ENCODE data around the gene NBEAL1.
"Not testable (repeated sequence)": the region's sequence is repeated elsewhere in the genome, so short reads cannot be mapped to it uniquely, and the experiment has no call there.

NBEAL1 gene

DNA sequence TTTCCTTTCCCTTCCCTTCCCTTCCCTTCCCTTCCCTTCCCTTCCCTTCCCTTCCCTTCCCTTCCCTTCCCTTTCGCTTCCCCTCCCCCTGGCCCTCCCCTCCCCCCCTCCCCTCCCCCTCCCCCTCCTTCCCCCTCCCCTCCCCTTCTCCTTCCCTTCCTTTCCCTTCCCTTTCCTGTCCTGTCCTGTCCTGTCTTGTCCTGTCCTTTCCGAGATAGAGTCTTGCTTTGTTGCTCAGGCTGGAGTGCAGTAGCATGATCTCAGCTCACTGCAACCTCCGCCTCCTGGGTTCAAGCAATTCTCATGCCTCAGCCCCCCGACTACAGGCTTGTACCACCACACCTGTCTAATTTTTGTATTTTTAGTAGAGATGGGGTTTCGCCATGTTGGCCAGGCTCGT, 24.5 kb downstream of the NBEAL1 start:
- DNase-seq (ENCODE audit: low spot score) = not testable (repeated sequence)

DNA sequence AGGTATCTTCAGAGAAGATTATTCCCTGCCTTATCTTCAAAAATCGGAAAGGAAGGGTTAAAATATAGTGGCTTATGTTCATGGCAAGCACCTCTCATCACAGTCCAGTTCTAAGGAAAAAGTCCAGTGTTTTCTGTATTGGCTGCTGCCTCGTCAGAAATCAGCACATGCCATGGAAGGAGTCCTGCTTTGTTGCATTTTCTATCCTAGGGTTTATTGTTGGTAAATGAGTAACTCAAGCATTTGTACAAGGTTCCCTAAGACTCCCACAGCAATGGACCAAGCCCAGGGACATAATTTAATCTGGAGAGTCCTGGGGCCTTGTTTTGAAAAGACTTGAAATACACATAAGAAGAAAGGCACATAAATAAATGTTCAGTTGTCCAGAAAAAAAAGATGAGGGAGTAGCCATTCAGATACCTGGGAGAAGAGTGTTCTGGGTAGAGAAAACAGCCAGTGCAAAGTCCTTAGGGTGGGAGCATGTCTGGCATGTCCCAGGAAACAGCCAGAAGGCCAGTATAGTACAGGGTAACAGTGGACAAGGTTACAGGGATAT, 26.4 kb downstream of the NBEAL1 start:
- no peak for DNase-seq (ENCODE audit: low spot score)

DNA sequence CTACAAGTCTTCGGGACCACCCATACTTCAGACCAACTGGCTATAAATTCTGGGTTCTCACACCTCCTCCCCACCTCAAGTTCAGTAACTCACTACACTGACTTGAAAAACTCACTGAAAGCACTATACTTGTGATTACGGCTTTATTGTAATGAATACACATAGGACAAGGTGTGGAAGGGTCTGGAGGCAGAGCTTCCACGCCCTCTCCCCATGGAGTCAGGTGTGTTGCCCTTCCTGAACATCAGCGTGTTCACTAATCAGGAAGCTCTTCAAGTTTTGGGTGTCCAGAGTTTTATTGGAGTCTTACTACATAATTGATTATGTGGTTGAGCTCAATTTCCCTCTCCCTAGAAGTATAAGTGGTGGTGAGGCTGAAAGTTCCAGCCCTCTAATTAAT, 27.5 kb downstream of the NBEAL1 start:
- no peak for DNase-seq (ENCODE audit: low spot score)

DNA sequence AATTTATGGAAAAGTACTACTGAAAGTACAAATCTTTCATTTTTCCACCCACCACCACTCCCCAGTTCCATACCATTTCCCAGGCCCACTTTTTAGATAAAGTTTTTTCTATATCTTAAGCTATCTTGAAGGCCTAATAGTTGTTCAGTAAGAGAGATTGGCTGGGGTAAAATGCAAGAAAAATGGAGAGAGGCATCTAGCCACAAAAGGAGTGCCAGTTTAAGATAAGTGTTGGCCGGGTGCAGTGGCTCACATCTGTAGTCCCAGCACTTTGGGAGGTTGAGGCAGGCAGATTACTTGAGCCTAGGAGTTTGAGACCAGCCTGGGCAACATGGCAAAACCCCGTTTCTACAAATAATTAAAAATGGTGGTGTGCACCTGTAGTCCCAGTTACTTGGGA, 28.6 kb downstream of the NBEAL1 start:
- DNase-seq (ENCODE audit: low spot score) = no peak

DNA sequence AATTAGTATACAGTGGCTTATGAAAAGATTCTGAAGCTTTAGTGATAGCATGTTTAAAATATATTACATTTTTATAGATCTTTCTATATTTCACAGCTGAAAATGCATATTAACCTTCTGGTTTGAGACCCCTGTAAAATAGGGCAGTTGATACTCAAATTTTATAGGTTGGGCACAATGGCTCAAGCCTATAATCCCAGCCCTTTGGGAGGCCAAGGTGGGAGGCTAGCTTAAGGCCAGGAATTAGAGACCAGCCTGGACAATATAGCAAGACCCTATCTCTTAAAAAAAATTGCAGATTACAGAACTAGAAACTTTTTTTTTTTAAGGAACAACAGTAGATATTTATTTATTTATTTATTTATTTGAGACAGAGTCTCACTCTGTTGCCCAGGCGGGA, 31.2 kb downstream of the NBEAL1 start:
- DNase-seq (ENCODE audit: low spot score) = no peak

DNA sequence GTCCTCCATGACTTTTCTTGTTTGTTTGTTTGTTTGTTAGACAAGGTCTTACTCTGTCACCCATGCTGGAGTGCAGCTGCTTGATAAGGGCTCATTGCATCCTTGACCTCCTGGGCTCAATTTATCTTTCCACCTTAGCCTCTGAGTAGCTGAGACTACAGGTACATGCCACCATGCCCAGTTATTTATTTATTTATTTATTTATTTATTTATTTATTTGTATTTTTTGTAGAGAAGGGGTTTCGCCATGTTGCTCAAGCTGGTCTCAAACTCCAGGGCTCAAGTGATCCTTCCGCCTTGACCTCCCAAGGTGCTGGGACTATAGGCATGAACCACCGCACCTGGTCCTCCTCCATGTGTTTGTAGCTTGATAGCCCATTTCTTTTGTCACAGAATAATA, 37.9 kb downstream of the NBEAL1 start:
- DNase-seq (ENCODE audit: low spot score) = no peak

DNA sequence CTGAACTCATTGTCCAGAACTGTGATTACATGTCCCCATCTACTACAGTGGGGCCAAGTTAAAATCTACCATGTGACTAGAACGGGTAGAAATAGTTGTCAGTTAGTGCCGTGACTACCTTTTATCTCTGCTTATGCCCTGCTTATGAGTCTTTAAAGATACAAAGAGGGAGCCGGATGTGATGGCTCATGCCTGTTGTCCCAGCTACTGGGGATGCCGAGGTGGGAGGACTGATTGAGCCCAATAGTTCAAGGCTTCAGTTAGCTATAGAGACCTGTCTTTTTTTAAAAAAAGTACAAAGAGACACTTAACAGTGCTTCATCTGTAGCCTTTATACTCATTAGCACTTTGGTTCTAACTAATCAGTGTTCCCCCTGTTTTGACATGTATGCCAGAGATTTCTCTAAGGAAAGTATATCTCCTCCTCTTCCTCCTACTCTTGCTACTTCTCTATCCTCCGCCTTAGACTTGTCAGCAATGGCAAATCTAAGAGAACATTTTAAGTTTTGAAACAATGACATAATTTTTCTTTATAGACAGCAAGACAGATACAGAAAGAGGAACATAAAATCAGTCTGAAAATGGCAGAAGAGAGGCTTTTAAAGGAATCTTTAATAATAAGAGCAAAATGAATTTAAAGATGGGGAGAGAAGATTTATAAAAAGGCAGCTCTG, 45.0 kb downstream of the NBEAL1 start:
- DNase-seq (ENCODE audit: low spot score) = no peak

DNA sequence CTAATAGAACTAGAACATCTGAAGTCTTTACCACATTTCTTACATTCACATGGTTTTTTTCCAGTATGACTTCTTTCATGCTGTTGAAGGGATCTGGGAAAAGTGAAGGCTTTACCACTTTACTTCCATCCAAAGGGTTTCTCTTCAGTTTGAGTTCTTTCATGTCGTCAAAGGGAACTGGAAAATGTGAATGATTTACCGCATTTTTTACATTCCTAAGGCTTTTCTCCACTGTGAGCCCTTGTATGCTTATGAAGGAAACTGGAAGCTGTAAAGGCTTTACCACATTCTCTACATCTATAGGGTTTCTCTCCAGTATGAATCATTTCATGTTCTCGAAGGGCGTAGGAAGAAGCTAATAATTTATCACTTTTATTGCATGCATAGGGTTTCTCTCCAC, 46.7 kb downstream of the NBEAL1 start:
- DNase-seq (ENCODE audit: low spot score) = no peak

DNA sequence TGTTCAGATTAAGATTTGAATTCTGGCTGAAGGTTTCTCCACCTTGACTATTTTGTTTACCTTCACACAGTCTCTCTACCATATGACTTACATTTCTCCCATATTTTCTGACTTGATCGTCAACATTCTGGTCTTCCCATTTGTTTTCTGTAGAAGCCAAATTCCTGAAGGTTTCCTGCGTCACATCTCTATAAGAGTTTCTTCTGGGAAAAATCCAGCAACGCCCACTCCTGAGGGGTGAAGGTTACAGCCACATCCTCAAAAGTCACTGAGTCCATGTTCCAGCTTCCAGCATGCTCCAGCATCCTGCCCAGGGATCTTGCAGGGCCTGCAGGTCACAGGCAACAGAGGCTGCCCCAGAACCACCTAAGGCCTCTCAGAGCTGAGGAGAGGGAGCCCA, 47.5 kb downstream of the NBEAL1 start:
- DNase-seq (ENCODE audit: low spot score) = no peak

DNA sequence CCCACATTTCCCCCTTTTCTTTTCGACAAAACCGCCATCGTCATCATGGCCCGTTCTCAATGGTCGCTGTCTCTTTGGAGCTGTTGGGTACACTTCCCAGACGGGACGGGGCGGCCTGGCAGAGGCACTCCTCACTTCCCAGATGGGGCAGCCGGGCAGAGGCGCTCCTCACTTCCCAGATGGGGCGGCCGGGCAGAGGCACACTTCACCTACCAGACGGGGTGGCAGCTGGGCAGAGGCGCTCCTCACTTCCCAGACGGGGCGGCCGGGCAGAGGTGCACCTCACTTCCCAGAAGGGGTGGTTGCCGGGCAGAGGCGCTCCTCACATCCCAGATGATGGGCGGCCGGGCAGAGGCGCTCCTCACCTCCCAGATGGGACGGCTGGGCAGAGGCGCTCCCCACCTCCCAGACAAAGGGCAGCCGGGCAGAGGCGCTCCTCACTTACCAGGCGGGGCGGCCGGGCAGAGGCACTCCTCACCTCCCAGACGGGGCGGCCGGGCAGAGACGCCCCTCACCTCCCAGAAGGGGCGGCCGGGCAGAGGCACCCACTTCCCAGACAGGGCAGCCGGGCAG, 51.9 kb downstream of the NBEAL1 start:
- not testable (repeated sequence) for DNase-seq (ENCODE audit: low spot score)

DNA sequence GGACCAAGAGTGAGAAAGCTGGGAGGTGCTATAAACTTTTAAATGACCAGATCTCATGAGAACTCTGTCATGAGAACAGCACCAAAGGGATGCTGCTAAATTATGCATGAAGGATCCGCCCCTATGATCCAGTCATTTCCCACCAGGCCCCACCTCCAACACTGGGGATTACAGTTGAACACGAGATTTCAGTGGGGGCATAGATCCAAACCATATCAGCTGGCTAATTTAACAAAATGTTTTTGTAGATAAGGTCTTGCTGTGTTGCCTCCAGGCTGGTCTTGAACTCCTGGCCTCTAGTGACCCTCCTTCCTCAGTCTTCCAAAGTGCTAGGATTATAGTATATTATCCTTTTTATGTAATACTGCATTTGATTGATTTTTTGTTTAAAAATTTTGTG, 56.0 kb downstream of the NBEAL1 start:
- DNase-seq (ENCODE audit: low spot score) = no peak

DNA sequence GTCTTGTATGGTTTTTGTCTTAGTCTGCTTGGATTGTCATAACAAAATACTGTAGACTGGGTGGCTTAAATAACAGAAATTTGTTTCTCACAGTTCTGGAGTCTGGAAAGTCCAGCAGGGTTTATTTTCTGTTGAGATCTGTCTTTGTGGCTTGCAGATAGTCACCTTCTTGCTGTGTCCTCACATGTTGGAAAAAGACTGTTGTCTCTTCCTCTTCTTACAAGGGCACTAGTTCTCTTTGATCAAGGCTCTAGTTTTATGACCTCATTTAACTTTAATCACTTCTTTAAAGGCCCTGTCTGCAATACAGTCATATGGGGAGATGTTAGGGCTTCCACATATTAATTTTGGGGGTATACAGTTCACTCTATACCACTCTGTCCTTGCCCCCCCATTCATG, 56.5 kb downstream of the NBEAL1 start:
- no peak for DNase-seq (ENCODE audit: low spot score)

DNA sequence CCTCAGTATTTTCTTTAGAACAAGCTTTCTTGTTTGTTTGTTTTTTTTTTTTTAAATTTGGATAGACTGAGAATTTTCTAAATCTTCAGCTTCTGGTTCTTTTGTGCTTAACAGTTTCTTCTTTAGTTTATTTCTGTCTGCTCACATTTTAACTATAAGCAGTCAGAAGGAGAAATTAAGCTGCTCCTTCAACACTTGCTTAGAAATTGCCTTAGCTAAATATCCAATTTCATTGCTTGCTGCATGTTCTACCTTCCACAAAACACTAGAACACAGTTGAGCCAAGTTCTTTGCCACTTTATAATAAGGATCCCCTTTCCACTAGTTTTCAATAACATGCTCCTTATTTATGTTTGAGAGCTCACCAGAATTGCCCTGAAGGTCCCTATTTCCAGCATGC, 57.7 kb downstream of the NBEAL1 start:
- DNase-seq (ENCODE audit: low spot score) = no peak

DNA sequence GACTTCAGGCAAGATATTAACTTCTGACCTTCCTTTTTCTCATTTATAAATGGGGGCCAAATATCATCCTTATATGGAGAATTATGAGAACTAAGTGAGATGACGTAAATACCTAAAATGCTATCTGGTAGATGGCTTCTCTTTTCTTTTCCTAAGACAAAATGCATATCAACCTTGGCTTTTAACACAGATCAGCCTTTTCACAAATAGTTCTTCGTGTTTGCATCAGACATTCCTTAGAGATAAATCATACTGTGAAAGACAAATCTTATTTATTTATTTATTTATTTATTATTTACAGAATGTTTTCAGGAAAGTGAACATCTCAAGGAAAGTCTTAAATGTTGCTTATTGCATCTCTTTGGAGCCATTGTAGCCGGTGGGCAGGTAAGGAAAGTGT, 62.8 kb downstream of the NBEAL1 start:
- DNase-seq (ENCODE audit: low spot score) = no peak

DNA sequence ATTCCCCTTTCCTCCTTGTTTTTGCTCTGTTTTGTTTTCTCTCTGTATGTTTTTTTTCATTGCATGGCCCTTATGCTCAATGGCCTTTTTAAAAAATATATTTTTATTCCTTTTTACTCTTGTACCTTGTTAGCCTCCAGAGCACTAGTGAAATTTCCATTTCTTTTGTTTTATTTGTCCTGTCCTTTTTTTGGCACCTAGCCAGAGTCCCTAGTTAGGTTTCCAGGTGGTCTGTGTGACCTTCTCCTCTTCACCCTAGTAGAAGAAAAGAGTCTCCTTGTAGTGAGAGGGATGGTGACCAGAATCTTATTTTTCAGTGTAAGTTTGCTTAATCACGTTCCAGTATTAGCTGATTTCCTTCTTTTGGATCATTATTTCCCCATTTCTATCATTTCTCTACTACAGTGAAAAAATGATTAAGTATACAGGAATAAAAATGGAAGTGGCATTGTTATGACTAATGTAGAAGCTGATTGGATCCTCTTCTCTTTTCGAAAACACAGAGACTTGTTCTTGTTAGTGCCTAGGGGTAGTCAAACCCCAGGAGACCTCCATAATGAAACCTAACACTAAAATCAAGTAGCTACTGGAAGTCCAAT, 65.9 kb downstream of the NBEAL1 start:
- DNase-seq (ENCODE audit: low spot score) = no peak

DNA sequence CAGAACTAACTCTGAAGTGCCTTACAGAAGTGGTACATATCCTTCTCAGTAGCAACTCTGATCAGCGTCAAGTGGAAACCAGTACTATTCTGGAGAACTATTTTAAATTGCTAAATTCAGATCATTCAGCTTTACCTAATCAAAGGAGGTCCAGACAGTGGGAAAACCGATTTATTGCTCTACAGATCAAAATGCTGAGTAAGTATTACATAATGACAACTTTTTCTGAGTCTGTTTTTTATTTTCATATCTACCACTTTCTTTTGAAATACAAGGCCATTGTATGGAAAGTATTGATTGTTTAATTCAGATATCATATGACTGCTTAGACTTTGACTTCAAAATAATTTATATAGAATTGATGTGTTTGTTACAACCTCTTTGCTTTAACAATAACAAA, 68.7 kb downstream of the NBEAL1 start:
- DNase-seq (ENCODE audit: low spot score) = no peak

DNA sequence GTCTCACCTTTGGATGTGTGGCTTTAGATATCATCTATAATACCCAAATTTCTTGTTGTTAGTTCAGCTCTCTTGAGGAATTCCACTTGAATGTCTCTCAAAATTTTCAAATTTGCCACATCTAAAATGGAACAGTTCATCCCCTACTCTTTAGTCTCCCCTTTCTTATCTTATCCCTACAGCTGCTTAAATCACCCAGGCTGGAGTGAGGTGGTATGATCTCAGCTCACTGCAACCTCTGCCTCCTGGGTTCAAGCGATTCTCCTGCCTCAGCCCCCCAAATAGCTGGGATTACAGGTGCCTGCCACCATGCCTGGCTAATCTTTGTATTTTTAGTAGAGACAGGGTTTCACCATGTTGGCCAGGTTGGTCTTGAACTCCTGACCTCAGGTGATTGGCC, 71.7 kb downstream of the NBEAL1 start:
- not testable (repeated sequence) for DNase-seq (ENCODE audit: low spot score)

DNA sequence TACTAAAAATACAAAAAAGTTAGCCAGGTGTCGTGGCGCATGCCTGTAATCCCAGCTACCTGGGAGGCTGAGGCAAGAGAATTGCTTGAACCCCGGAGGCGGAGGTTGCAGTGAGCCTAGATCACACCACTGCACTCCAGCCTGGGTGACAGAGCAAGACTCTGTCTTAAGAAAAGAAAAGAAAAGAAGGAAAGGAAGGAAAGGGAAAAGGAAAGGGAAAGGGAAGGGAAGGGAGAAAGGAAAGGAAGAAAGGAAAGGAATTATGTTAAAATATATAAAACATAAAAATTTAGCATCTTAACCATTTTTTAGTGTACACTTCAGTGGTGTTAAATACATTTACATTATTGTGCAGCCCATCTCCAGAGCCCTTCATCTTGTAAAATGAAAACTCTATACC, 76.0 kb downstream of the NBEAL1 start:
- not testable (repeated sequence) for DNase-seq (ENCODE audit: low spot score)

DNA sequence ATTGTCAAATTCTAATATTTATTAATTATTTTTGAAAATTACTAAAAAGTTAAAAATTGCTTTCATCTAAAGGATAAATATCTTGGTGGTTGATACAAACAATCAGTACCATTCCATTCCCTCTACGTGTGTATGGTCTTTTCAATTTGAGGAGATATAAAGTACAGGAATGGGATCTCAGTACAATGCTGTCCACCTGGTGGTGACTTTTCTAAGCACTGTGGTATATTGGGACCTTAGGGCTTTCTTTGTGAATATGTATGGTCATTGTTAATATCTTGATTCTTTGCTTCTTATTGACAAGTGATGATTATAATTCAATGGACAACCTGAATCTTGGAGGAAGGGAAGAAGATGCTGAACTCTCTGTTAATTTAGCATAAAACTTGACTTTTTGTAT, 83.1 kb downstream of the NBEAL1 start:
- DNase-seq (ENCODE audit: low spot score) = no peak

DNA sequence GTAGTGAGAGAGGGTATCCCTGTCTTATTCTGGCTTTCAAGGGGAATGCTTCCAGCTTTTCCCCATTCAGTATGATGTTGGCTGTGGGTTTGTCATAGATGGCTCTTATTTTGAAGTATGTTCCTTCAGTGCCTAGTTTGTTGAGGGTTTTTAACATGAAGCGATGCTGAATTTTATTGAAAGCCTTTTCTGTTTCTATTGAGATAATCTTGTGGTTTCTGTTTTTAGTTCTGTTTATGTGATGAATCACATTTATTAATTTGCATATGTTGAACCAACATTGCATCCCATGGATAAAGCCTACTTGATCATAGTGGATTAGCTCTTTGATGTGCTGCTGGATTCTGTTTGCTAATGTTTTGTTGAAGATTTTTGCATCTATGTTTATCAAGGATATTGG, 87.7 kb downstream of the NBEAL1 start:
- DNase-seq (ENCODE audit: low spot score) = not testable (repeated sequence)

DNA sequence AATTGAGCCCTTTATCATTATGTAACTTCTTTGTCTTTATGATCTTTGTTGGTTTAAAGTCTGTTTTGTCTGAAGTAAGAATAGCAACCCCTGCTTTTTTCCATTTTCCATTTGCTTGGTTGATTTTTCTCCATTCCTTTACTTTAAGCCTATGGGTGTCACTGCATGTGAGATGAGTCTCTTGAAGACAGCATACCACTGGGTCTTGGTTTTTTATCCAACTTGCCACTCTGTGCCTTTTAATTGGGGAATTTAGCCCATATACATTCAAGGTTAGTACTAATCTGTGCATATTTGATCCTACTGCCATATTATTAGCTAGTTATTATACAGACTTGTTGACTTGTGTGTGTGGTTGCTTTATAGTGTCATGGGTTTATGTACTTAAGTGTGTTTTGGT, 89.6 kb downstream of the NBEAL1 start:
- no peak for DNase-seq (ENCODE audit: low spot score)

DNA sequence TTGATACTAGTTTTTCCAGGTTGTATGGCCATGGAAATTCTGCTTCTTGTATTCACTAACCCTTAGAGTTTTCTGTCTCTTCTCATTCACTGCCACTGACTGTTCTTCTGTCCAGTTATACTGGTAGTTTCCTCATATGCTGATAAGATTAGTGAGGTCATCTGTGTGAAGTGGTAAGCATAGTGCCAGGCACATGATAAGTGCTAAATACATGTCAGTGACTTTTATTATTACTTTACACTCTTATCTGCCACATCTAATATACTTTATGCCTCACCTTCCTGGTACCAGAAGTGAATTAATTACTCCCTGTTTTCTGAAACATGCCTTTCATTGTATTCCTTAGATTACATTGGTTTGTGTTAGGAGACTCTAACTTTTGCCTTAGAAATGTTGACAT, 91.3 kb downstream of the NBEAL1 start:
- DNase-seq (ENCODE audit: low spot score) = no peak

DNA sequence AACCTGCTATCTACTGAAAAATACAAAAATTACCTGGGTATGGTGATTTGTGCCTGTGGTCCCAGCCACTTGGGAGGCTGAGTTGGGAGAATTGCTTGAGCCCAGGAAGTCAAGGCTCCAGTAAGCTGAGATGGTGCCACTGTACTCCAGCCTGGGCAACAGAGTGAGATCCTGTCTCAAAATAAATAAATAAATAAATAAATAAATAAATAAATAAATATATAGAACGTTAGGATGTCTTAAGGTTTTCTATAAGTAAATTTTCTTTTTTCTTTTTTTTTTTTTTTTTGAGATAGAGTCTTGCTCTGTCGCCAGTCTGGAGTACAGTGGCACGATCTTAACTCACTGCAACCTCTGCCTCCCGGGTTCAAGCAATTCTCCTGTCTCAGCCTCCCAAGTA, 95.8 kb downstream of the NBEAL1 start:
- not testable (repeated sequence) for DNase-seq (ENCODE audit: low spot score)

DNA sequence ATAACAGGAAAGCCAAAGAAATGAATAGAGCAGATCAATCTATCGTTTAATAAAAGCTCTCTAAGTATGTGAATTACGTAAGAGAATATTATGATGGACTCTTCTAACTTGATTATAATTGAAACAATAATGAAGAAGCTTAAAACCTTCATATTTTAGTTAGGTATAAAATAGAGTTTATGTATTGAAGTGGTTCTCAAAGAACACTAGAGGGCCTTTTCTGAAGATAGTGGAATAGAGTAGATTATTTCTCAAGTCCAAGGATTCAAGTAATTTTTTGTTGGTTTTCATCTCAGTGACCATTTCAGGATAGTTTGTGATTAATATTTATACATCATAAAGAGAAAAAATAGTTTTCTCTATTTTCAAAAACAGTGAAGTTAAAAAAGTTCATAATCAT, 97.7 kb downstream of the NBEAL1 start:
- DNase-seq (ENCODE audit: low spot score) = no peak
